Activated CD4-positive, alpha-beta memory T cell treated with anti-CD3 and anti-CD28 coated beads for 36 hours (primary cell): Measurements from ENCODE around the gene PLPP3. TPM values are rescaled to one million over a fixed set of nuclear protein-coding genes. Genes with fewer than 3 reads are reported as not detected.

Experiments used
- CTCF ChIA-PET: fragments of 350-600 bp; sonication (Branson Sonifier 250); formaldehyde crosslinking; loops from one replicate; lab custom pipeline; 2021; ENCODE audit warnings: antibody characterized with exemption, inconsistent platforms; lab: Charles Lee
- POLR2A ChIA-PET: fragments of 350-600 bp; sonication (Branson Sonifier 250); formaldehyde crosslinking; loops from one replicate; lab custom pipeline; 2021; ENCODE audit warnings: antibody characterized with exemption; lab: Charles Lee
- DNase-seq: peaks from one replicate; pipeline ENCODE4 v3.0.0-alpha.2; 2020
- H3K27ac Mint-ChIP-seq: one replicate; pipeline ENCODE4 v1.8.0; 2021; ENCODE audit warnings: mixed read lengths
- H3K27me3 Mint-ChIP-seq: one replicate; pipeline ENCODE4 v1.8.0; 2021; ENCODE audit warnings: mixed read lengths
- H3K36me3 Mint-ChIP-seq: one replicate; pipeline ENCODE4 v1.8.0; 2021; ENCODE audit warnings: mixed read lengths
- H3K4me1 Mint-ChIP-seq: one replicate; pipeline ENCODE4 v1.8.0; 2021; ENCODE audit warnings: low read depth, mixed read lengths
- H3K4me3 Mint-ChIP-seq: one replicate; pipeline ENCODE4 v1.8.0; 2021; ENCODE audit warnings: mild to moderate bottlenecking, mixed read lengths
- H3K9me3 Mint-ChIP-seq: one replicate; pipeline ENCODE4 v1.8.0; 2021; ENCODE audit warnings: mixed read lengths
- intact Hi-C: fragments of 100-400 bp; cut with micrococcal nuclease; formaldehyde crosslinking; loops from one replicate; pipeline ENCODE4 v1.15.1; 2023
- total RNA-seq, 2 experiments: library from RNA; stranded (reverse); gene quantifications; one replicate each; pipeline ENCODE4 v1.2.3, GENCODE V29; 2021

PLPP3 gene
- total RNA-seq, 2 experiments from 2014 or later = not detected

- intact Hi-C loops = no loop called here
- POLR2A ChIA-PET = no interaction called here
- no peaks in the 10 kb centered on the region for H3K4me1 Mint-ChIP-seq
- CTCF ChIA-PET = no interaction called here
- no peak overlapping the region for H3K27ac Mint-ChIP-seq
- H3K36me3 Mint-ChIP-seq = no peaks in the 10 kb centered on the region
- DNase-seq = no peak
- no peak overlapping the region for H3K4me3 Mint-ChIP-seq
- no peaks in the 10 kb centered on the region for H3K9me3 Mint-ChIP-seq
- H3K27me3 Mint-ChIP-seq = no peaks in the 10 kb centered on the region
Measured at GRCh38 chr1:56456435-56457101, 122.8 kb downstream of the PLPP3 start.

DNA sequence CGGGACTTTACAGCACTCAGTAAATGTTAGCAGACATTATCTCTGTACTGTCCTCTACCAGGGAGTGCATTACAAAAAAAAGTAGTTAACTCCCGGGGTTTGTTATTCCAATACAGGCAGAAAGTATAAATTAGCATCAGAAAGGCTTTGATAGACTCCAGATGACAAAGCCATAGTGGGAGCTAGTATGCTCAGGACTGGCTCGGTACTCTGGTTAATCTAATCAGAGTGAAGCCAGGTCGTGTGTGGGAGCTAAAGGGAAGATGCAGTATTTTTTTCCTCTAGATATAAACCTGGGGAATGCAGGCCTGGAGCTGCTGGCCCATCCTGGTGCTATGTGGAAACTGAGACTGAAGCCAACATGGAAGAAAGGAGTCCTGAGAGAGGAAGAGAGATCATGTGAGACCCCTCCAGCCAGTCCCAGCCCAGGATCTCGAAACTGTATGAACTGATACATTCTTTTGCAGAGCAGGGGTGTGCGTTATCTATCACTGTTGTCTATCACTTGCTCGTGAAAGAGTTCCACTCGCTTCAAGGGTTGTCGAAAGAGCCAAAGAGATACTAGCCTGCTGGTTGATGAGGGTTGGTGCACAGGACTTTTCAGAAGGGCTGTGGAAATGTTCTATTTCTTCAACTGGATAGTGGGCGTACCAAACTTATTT, 125.8 kb downstream of the PLPP3 start:
- intact Hi-C loops = no loop called here
- no peaks in the 10 kb centered on the region for H3K4me1 Mint-ChIP-seq
- CTCF ChIA-PET = no interaction called here
- no peak overlapping the region for H3K27ac Mint-ChIP-seq
- no peaks in the 10 kb centered on the region for H3K27me3 Mint-ChIP-seq
- H3K36me3 Mint-ChIP-seq = no peaks in the 10 kb centered on the region
- POLR2A ChIA-PET = no interaction called here
- H3K9me3 Mint-ChIP-seq = no peaks in the 10 kb centered on the region
- DNase-seq = no peak
- no peak overlapping the region for H3K4me3 Mint-ChIP-seq

GRCh38 chr1:56453016-56453415, 126.3 kb downstream of the PLPP3 start:
- H3K27ac Mint-ChIP-seq = no peak overlapping the region
- no peak for DNase-seq
- H3K9me3 Mint-ChIP-seq = no peaks in the 10 kb centered on the region
- intact Hi-C loops = no loop called here
- POLR2A ChIA-PET = no interaction called here
- CTCF ChIA-PET = no interaction called here
- no peaks in the 10 kb centered on the region for H3K27me3 Mint-ChIP-seq
- no peak overlapping the region for H3K4me3 Mint-ChIP-seq
- no peaks in the 10 kb centered on the region for H3K4me1 Mint-ChIP-seq
- H3K36me3 Mint-ChIP-seq = no peaks in the 10 kb centered on the region

GRCh38 chr1:56452027-56453011, 127.0 kb downstream of the PLPP3 start:
- POLR2A ChIA-PET = interaction anchor here (0.6 kb wide), 1 partner anchor 472 kb away, joined by 3 read pairs; no protein-coding TSS in a partner anchor
- intact Hi-C loops = no loop called here
- CTCF ChIA-PET = no interaction called here

GRCh38 chr1:56451491-56451890, 127.9 kb downstream of the PLPP3 start:
- ChIA-PET POLR2A (no interaction called here), CTCF (no interaction called here)
- intact Hi-C loops = no loop called here
- Mint-ChIP-seq H3K9me3 (no peaks in the 10 kb centered on the region), H3K4me3 (no peak overlapping the region), H3K36me3 (no peaks in the 10 kb centered on the region), H3K27me3 (no peaks in the 10 kb centered on the region), H3K27ac (no peak overlapping the region), H3K4me1 (no peaks in the 10 kb centered on the region)
- DNase-seq = no peak

More at GRCh38 chr1:56452027-56453011, 127.0 kb downstream of the PLPP3 start:
- no peaks in the 10 kb centered on the region for H3K27me3 Mint-ChIP-seq
- H3K9me3 Mint-ChIP-seq = no peaks in the 10 kb centered on the region
- H3K27ac Mint-ChIP-seq = no peak overlapping the region
- no peak overlapping the region for H3K4me3 Mint-ChIP-seq
- H3K4me1 Mint-ChIP-seq = no peaks in the 10 kb centered on the region
- no peaks in the 10 kb centered on the region for H3K36me3 Mint-ChIP-seq
- no peak for DNase-seq

- DNase-seq = no peak
- CTCF ChIA-PET = no interaction called here
- Mint-ChIP-seq H3K27ac (no peak overlapping the region), H3K36me3 (no peaks in the 10 kb centered on the region), H3K4me1 (no peaks in the 10 kb centered on the region), H3K4me3 (no peak overlapping the region), H3K9me3 (no peaks in the 10 kb centered on the region), H3K27me3 (no peaks in the 10 kb centered on the region)
- intact Hi-C loops = no loop called here
- POLR2A ChIA-PET = no interaction called here
Measured at GRCh38 chr1:56450004-56450666, 129.2 kb downstream of the PLPP3 start.

GRCh38 chr1:56448529-56449300, 130.6 kb downstream of the PLPP3 start:
- CTCF ChIA-PET = no interaction called here
- Mint-ChIP-seq H3K27ac (no peak overlapping the region), H3K27me3 (no peaks in the 10 kb centered on the region), H3K36me3 (no peaks in the 10 kb centered on the region), H3K4me3 (no peak overlapping the region), H3K4me1 (no peaks in the 10 kb centered on the region), H3K9me3 (no peaks in the 10 kb centered on the region)
- intact Hi-C loops = no loop called here
- POLR2A ChIA-PET = no interaction called here
- no peak for DNase-seq

GRCh38 chr1:56447823-56448222, 131.5 kb downstream of the PLPP3 start:
- H3K9me3 Mint-ChIP-seq = no peaks in the 10 kb centered on the region
- ChIA-PET POLR2A (no interaction called here), CTCF (no interaction called here)
- DNase-seq = no peak
- no peak overlapping the region for H3K27ac Mint-ChIP-seq
- intact Hi-C loops = no loop called here
- H3K36me3 Mint-ChIP-seq = no peaks in the 10 kb centered on the region
- H3K4me1 Mint-ChIP-seq = no peaks in the 10 kb centered on the region
- H3K27me3 Mint-ChIP-seq = no peaks in the 10 kb centered on the region
- no peak overlapping the region for H3K4me3 Mint-ChIP-seq

DNA sequence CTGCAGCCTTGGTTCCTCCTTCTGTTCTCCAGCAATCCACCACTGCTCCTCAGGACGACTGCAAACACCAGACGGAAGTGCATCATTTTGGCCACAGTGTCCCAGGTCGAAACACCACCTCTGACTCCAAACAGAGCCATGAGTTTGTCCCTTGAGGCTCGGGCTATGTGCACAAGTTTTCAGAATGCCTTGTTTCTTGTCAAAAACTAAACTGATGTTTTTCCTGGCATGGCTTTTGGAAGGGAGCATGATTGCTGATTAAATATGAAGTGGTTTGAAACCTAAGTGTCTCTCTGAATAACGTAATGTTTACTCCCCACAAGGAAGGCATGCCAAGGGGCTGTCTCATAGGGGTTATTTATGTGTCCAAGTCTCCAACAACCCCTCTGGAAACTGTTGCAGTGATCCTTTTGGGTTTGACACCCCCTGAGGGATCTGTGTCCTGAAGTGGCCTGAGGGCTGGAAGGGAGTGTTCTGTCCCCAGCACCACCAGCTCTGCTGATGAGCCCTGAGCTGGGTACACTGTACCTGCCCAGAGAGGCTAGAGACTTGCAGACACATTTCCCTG, 132.7 kb downstream of the PLPP3 start:
- Mint-ChIP-seq H3K27ac (no peak overlapping the region), H3K36me3 (no peaks in the 10 kb centered on the region), H3K9me3 (no peaks in the 10 kb centered on the region), H3K27me3 (no peaks in the 10 kb centered on the region), H3K4me3 (no peak overlapping the region), H3K4me1 (no peaks in the 10 kb centered on the region)
- DNase-seq = no peak
- intact Hi-C loops = no loop called here
- CTCF ChIA-PET = no interaction called here
- POLR2A ChIA-PET = no interaction called here

DNA sequence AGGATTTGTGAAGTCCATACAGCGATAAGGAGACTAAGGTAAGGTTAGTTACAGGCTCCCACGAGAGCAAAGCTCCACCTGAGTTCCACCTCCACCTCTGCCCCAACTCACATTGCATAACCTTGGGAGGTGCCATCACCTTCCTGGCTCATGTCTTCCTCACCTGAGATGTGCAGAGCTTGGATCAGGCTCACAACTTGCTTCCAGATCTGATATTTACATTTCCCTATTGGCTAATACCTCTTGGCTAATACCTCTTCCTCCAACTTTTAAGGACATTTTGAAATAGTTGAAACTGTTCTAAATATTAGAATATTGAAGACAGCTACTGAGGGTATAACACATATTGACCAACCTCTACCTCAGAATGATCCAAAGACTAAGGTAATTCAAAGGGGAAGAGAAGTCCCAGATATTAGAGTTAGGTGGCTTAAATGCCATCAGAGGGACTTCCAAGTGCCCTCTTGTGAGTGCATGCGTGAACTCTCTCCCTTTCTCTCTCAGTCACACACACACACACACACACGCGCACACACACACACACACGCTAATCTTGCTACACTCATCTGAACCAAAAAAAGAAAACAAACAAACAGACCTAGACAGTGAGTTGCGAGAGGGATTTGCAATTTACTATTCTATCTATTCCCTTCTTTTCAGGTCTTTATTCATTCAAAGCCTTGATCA, 134.3 kb downstream of the PLPP3 start:
- no peak overlapping the region for H3K4me3 Mint-ChIP-seq
- H3K4me1 Mint-ChIP-seq = no peaks in the 10 kb centered on the region
- H3K27ac Mint-ChIP-seq = no peak overlapping the region
- no peaks in the 10 kb centered on the region for H3K36me3 Mint-ChIP-seq
- no peak for DNase-seq
- CTCF ChIA-PET = no interaction called here
- H3K27me3 Mint-ChIP-seq = no peaks in the 10 kb centered on the region
- H3K9me3 Mint-ChIP-seq = no peaks in the 10 kb centered on the region
- POLR2A ChIA-PET = no interaction called here
- intact Hi-C loops = no loop called here
